ENCODE data around the gene DCAF11. TPM values are rescaled to one million over a fixed set of nuclear protein-coding genes. Genes with fewer than 3 reads are reported as not detected.
A peak's percentile ranks its signal among the peaks of the same experiment; 100 is the strongest.

Gene DCAF11
- total RNA-seq, 1 donor from 2014 or later = 64.9 TPM

GRCh38 chr14:24095271-24096068 is 19.1 kb upstream of the DCAF11 start:
- no peak for TF ChIP-seq CTCF (IDR thresholded peaks at IDR 0.05)
- H3K4me3 ChIP-seq = peak overlapping the region; percentile 94
- peaks cover 31% of the 10 kb centered on the region for H3K4me1 ChIP-seq
- ATAC-seq (peak; percentile 7 to 25), DNase-seq (peak; percentile 82)
- H3K9me3 ChIP-seq = no peaks in the 10 kb centered on the region
- no peaks in the 10 kb centered on the region for H3K27me3 ChIP-seq (ENCODE audit: low read depth)
- intact Hi-C loops (cut with DNase I) = no loop called here
- H3K36me3 ChIP-seq = peaks cover 28% of the 10 kb centered on the region
- peak overlapping the region; percentile 98 for H3K27ac ChIP-seq

GRCh38 chr14:24096545-24097181 is 17.9 kb upstream of the DCAF11 start:
- Histone ChIP-seq H3K4me1 (peaks cover 31% of the 10 kb centered on the region), H3K4me3 (no peak overlapping the region), H3K36me3 (peaks cover 37% of the 10 kb centered on the region), H3K27me3 (ENCODE audit: low read depth) (no peaks in the 10 kb centered on the region), H3K27ac (no peak overlapping the region), H3K9me3 (no peaks in the 10 kb centered on the region)
- DNase-seq (no peak), ATAC-seq (no peak)
- intact Hi-C loops (cut with DNase I) = no loop called here
- no peak for TF ChIP-seq CTCF (IDR thresholded peaks at IDR 0.05)

GRCh38 chr14:24098229-24098926 is 16.2 kb upstream of the DCAF11 start:
- no peak for ATAC-seq
- Histone ChIP-seq H3K4me1 (peaks cover 17% of the 10 kb centered on the region), H3K4me3 (no peak overlapping the region), H3K27me3 (ENCODE audit: low read depth) (no peaks in the 10 kb centered on the region), H3K9me3 (no peaks in the 10 kb centered on the region), H3K27ac (no peak overlapping the region), H3K36me3 (peaks cover 49% of the 10 kb centered on the region)
- DNase-seq = no peak
- intact Hi-C loops (cut with DNase I) = no loop called here
- TF ChIP-seq CTCF (IDR thresholded peaks at IDR 0.05) = no peak

GRCh38 chr14:24098927-24099813 is 15.4 kb upstream of the DCAF11 start:
- ATAC-seq (no peak), DNase-seq (no peak)
- H3K27ac ChIP-seq = no peak overlapping the region
- no peak for TF ChIP-seq CTCF (IDR thresholded peaks at IDR 0.05)
- intact Hi-C loops (cut with DNase I) = no loop called here
- H3K36me3 ChIP-seq = peaks cover 54% of the 10 kb centered on the region
- H3K27me3 ChIP-seq (ENCODE audit: low read depth) = no peaks in the 10 kb centered on the region
- peaks cover 13% of the 10 kb centered on the region for H3K4me1 ChIP-seq
- H3K9me3 ChIP-seq = no peaks in the 10 kb centered on the region
- no peak overlapping the region for H3K4me3 ChIP-seq
